GM13976 (cell line): ENCODE results near the gene GADL1.

Experiments
- DNase-seq: peaks from one replicate; pipeline ENCODE4 v3.0.0; 2012; ENCODE audit warnings: low spot score
- in situ Hi-C: fragments of 300-500 bp; cut with MboI; formaldehyde crosslinking; loops from one replicate; pipeline ENCODE4 v1.12.0; 2022; ENCODE audit warnings: low sequenced_read_pairs, mixed read lengths, inconsistent platforms; ENCODE audit not compliant: unreplicated experiment
- TF ChIP-seq, protein P1 (sequence below): IDR thresholded peaks from 2 replicates; pipeline ENCODE4 v1.5.1; 2012; ENCODE audit warnings: borderline replicate concordance, mild to moderate bottlenecking; ENCODE audit not compliant: insufficient read depth; ENCODE audit errors: extremely low read depth, missing control alignments, control extremely low read depth

The GADL1 gene

DNA sequence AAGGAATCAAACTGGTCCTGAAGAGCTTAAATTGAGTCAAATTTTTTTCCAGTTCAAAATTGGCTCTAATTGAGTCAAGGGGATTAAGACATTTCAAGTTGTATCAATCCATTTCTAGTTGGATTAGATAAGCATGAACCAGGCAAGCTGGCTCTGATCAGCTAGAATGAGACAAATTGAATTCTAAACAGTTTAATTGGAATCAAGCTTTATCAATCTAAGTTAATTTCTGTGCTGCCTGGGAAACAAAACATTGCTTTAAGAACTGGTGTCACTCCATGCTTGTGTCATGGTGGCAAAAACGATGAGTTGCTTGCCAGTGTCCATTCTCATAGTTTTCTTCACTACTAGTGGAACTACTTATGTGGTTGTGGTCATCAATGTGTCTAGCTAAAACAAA is 171.2 kb downstream of the GADL1 start:
- TF ChIP-seq, protein P1, sequence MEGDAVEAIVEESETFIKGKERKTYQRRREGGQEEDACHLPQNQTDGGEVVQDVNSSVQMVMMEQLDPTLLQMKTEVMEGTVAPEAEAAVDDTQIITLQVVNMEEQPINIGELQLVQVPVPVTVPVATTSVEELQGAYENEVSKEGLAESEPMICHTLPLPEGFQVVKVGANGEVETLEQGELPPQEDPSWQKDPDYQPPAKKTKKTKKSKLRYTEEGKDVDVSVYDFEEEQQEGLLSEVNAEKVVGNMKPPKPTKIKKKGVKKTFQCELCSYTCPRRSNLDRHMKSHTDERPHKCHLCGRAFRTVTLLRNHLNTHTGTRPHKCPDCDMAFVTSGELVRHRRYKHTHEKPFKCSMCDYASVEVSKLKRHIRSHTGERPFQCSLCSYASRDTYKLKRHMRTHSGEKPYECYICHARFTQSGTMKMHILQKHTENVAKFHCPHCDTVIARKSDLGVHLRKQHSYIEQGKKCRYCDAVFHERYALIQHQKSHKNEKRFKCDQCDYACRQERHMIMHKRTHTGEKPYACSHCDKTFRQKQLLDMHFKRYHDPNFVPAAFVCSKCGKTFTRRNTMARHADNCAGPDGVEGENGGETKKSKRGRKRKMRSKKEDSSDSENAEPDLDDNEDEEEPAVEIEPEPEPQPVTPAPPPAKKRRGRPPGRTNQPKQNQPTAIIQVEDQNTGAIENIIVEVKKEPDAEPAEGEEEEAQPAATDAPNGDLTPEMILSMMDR = no peak
- in situ Hi-C loops = no loop called here
- DNase-seq = no peak

DNA sequence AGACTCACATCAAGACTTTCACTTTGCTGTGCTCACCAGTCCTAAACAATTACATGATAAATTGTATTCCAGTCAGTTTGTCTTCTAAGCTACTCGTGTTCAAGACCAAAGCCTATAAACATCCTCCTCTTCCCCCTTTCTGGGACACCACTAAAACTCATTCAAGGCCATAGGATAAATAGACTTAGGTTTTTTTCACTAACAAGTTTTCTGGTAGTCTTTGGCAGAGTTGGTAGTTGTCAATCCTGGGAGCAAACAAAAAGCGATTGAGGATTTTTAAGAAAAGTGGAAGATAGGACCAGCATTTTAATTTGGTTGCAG is 173.2 kb downstream of the GADL1 start:
- in situ Hi-C loops = no loop called here
- TF ChIP-seq, protein P1 = no peak
- DNase-seq = no peak

DNA sequence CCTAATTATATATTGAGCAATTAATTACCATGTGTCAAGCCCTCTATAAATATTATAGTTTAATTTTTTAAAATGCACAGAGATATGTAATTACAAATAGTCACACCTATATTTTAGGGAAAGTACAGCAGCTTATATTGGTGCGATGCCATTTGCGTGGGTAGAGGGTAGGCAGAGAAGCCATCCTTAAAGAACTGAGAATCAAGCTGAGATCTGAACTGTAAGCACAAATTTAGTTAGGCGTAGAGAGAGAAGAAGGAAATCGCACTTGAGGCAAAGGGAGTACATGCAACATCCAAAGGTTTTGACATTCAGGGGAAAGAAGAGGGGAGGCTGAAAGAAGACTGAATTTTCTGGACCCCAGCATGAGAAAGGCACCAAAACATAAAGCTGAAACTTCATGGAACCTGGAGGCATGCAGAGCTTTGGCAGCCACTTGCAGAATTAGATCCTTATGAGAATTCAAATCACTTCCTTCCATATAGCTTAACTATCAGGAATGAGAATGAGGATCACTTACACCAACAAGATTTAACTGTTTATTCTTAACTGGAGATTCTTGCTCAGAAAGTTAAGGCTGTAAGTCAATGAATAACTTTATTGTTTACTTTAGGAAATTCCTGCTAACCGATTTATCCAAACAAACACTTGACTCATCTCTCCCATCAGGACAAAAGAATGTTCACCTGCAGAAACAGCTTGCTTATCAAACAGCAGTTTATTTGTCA is 173.7 kb downstream of the GADL1 start:
- in situ Hi-C loops = no loop called here
- DNase-seq = no peak
- TF ChIP-seq, protein P1 = no peak

DNA sequence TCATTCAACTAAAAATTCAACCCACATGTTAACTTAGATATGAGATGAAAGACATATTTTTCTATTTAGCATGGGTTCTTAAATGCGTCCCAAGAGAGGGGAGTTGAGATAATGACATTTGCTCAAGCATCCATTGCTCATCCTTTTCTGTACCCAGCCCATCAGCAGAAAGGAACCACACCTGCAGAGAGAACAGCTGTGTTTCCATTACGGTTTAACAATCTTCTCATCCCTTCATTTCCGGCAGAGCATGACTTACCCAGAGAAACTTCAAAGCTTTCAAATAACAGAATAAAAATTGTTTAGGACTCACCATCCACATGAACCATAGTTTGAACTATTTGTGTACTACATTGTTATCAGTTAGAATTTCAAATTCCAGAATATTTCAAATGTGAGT is 174.9 kb downstream of the GADL1 start:
- DNase-seq = no peak
- TF ChIP-seq, protein P1 = no peak
- in situ Hi-C loops = no loop called here

DNA sequence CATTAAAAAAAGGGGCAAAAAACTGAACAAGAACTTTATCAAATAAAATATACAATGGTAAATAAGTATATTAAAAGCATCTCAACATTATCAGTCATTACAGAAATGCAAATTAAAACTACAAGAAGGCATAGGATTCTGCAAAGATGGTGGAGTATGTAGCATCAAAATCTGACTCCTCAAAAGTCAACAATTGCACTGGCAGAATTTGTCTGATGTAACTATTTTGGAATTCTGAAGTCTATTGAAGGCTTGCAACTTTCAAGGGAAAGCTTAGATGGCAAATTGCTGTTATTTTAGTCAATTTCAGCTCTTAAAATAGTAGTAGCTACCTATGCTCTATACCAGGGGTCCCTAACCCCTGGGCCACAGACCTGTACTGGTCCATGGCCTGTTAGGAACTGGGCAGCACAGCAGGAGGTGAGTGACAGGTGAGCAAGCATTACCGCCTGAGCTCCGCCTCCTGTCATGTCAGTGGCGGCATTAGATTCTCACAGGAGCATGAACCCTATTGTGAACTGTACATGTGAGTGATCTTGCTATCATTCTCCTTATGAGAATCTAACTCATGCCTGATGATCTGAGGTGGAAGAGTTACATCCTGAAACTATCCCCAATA is 180.5 kb downstream of the GADL1 start:
- no peak for DNase-seq
- TF ChIP-seq, protein P1 = no peak
- in situ Hi-C loops = no loop called here

DNA sequence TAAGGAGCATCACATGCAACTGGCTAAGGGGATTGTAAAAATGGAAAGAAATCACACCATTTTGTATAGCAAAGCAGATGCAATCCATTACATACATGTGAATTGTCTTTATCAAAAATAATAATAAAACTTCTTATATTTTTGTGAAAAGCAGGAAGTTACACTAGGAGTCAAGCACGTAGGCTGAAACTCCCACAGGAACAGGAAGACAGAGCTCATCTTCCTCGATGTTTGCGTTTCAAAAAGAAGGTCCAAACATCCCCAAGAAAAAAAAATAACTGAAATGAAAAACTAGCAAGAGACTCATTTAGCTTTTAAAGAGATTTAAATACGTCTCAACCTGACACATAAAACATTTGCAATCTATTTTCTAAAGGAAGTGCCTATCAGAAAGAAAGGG is 181.5 kb downstream of the GADL1 start:
- DNase-seq = no peak
- TF ChIP-seq, protein P1 = no peak
- in situ Hi-C loops = no loop called here
